Breast epithelium (tissue), 4 donors: Measurements from ENCODE around the gene CSRNP3. TPM values are rescaled to one million over a fixed set of nuclear protein-coding genes. Genes with fewer than 3 reads are reported as not detected.
"Not testable (repeated sequence)": the region's sequence is repeated elsewhere in the genome, so short reads cannot be mapped to it uniquely, and the experiment has no call there.

ENCODE experiments used
- DNase-seq, 2 donors: peaks; one replicate each; pipeline ENCODE4 v3.0.0-alpha.2; 2019; ENCODE audit warnings: low spot score in 2 of 2
- H3K27ac ChIP-seq, 2 donors: fragments of 200-600 bp; sonication (generic) in 1 of 2; one replicate each; pipeline ENCODE4 v1.5.1; 2016 to 2019; ENCODE audit warnings: mild to moderate bottlenecking in 1 of 2
- H3K27me3 ChIP-seq, 2 donors: fragments of 200-600 bp; sonication (generic) in 1 of 2; one replicate each; pipeline versions ENCODE4 v1.5.1 to v1.6.0; 2017 to 2019; ENCODE audit warnings: control low read depth in 1 of 2, mild to moderate bottlenecking in 1 of 2
- H3K36me3 ChIP-seq: fragments of 200-600 bp; one replicate; pipeline ENCODE4 v1.5.1; 2019
- H3K4me1 ChIP-seq, 2 donors: fragments of 200-600 bp; sonication (generic); one replicate each; pipeline ENCODE4 v1.5.1; 2016 to 2019; ENCODE audit warnings: control low read depth in 1 of 2
- H3K4me3 ChIP-seq, 3 donors: fragments of 200-600 bp; sonication (generic); 1 replicate in 2 of 3; 2 replicates in 1 of 3; pipeline ENCODE4 v1.5.1; 2016 to 2019; ENCODE audit warnings: mild to moderate bottlenecking in 3 of 3, moderate library complexity in 2 of 3
- H3K9me3 ChIP-seq, 2 donors: fragments of 200-600 bp; sonication (generic) in 1 of 2; one replicate each; pipeline ENCODE4 v1.5.1; 2016 to 2019; ENCODE audit warnings: control low read depth in 1 of 2
- POLR2A ChIP-seq: fragments of 450-650 bp; IDR thresholded peaks from one replicate; pipeline ENCODE4 v1.6.1; 2016; ENCODE audit warnings: antibody characterized with exemption, mild to moderate bottlenecking, moderate library complexity
- POLR2AphosphoS5 ChIP-seq, 3 donors: sonication (generic); formaldehyde crosslinking; IDR thresholded peaks; one replicate each; pipeline ENCODE4 v1.6.1; 2017; ENCODE audit warnings: antibody characterized with exemption in 3 of 3
- intact Hi-C: fragments of 100-400 bp; cut with DNase I; formaldehyde crosslinking; loops from one replicate; pipeline ENCODE4 v1.15.1; 2023; ENCODE audit warnings: low total_unique reads
- total RNA-seq, 3 donors: library from RNA; depleted of rRNA; stranded (reverse); fragments of >200 nt; gene quantifications; one replicate each; pipeline ENCODE4 v1.1.0, GENCODE V29; 2016
- TF ChIP-seq, protein P1 (sequence below), 3 donors: fragments of 450-650 bp; IDR thresholded peaks; one replicate each; pipeline ENCODE4 v1.5.1; 2016 to 2017; ENCODE audit warnings: antibody characterized with exemption in 3 of 3, mild to moderate bottlenecking in 3 of 3, moderate library complexity in 3 of 3

CSRNP3 gene
- total RNA-seq, 3 donors from 2014 or later, result 1.4 to 10.0 (median 2.0) TPM

DNA sequence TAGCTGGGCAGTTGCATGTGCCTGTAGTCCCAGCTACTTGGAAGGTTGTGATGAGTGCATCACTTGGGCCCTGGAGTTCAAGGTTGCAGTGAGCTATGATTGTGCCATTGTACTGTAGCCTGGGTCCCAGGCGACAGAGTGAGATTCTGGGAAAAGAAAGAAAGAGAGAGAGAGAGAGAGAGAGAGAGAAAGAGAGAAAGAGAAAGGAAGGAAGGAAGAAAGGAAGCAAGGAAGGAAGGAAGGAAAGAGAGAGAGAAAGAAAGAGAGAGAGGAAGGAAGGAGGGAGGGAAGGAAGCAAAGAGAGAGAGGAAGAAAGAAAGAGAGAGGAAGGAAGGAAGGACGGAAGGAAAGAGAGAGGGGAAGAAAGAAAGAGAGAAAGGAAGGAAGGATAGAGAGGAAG lies 196.1 kb downstream of the CSRNP3 start:
- no peak overlapping the region for H3K4me3 ChIP-seq
- H3K27me3 ChIP-seq, result no peaks in the 10 kb centered on the region
- intact Hi-C loops, result no loop called here
- no peak overlapping the region for H3K27ac ChIP-seq
- H3K36me3 ChIP-seq, result no peaks in the 10 kb centered on the region
- no peak for DNase-seq
- no peaks in the 10 kb centered on the region for H3K4me1 ChIP-seq
- TF ChIP-seq POLR2A, result no peak
- TF ChIP-seq, protein P1, sequence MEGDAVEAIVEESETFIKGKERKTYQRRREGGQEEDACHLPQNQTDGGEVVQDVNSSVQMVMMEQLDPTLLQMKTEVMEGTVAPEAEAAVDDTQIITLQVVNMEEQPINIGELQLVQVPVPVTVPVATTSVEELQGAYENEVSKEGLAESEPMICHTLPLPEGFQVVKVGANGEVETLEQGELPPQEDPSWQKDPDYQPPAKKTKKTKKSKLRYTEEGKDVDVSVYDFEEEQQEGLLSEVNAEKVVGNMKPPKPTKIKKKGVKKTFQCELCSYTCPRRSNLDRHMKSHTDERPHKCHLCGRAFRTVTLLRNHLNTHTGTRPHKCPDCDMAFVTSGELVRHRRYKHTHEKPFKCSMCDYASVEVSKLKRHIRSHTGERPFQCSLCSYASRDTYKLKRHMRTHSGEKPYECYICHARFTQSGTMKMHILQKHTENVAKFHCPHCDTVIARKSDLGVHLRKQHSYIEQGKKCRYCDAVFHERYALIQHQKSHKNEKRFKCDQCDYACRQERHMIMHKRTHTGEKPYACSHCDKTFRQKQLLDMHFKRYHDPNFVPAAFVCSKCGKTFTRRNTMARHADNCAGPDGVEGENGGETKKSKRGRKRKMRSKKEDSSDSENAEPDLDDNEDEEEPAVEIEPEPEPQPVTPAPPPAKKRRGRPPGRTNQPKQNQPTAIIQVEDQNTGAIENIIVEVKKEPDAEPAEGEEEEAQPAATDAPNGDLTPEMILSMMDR (IDR thresholded peaks at IDR 0.05), result no peak
- no peak for TF ChIP-seq POLR2AphosphoS5 (IDR thresholded peaks at IDR 0.05)
- H3K9me3 ChIP-seq, result no peaks in the 10 kb centered on the region

DNA sequence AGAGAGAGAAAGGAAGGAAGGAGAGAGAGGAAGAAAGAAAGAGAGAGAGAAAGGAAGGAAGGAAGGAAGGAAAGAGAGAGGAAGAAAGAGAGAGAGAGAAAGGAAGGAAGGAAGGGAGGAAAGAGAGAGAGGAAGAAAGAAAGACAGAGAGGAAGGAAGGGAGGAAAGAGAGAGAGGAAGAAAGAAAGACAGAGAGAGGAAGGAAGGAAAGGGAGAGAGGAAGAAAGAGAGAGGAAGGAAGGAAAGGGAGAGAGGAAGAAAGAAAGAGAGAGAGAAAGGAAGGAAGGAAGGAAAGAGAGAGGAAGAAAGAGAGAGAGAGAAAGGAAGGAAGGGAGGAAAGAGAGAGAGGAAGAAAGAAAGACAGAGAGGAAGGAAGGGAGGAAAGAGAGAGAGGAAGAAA lies 196.6 kb downstream of the CSRNP3 start:
- H3K27ac ChIP-seq, H3K27me3 ChIP-seq, H3K4me1 ChIP-seq, intact Hi-C loops, H3K4me3 ChIP-seq, H3K9me3 ChIP-seq, H3K36me3 ChIP-seq, DNase-seq: not testable (repeated sequence)

DNA sequence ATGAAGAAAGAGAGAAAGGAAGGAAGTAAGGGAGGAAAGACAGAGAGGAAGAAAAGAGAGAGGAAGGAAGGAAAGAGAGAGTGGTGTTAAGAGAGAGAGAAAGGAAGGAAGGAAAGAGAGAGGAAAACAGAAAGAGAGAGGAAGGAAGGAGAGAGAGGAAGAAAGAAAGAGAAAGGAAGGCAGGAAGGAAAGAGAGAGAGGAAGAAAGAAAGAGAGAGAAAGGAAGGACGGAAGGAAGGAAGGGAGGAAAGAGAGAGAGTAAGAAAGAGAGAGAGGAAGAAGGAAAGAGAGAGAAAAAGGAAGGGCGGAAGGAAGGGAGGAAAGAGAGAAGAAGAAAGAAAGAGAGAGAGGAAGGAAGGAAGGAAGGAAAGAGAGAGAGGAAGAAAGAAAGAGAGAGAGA lies 197.1 kb downstream of the CSRNP3 start:
- H3K9me3 ChIP-seq, result no peaks in the 10 kb centered on the region
- H3K27me3 ChIP-seq, result no peaks in the 10 kb centered on the region
- TF ChIP-seq POLR2AphosphoS5 (IDR thresholded peaks at IDR 0.05), result no peak
- TF ChIP-seq, protein P1 (IDR thresholded peaks at IDR 0.05), result no peak
- no peak for TF ChIP-seq POLR2A
- H3K27ac ChIP-seq, result no peak overlapping the region
- DNase-seq, result no peak
- no peak overlapping the region for H3K4me3 ChIP-seq
- intact Hi-C loops, result no loop called here
- no peaks in the 10 kb centered on the region for H3K4me1 ChIP-seq
- no peaks in the 10 kb centered on the region for H3K36me3 ChIP-seq

DNA sequence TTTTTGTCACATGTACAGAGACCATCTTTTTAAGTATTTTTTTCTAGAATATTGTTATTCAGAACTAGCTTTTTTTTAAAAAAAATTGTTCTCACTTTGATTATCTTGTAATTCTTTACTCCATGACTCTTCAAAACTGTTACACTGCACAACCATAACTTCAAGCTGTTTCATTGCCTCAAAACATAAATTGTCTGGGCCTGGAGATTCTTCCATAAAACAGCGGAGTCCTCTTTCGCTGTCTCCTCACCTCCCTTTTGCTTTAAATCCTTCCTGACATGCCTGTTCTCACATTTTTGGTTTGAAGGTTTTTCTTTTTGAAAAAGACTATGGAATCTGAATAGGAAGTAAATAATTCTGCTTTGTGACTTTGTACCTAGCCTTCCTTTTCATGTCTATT lies 197.9 kb downstream of the CSRNP3 start:
- H3K36me3 ChIP-seq, result no peaks in the 10 kb centered on the region
- no peaks in the 10 kb centered on the region for H3K27me3 ChIP-seq
- no peak overlapping the region for H3K4me3 ChIP-seq
- no peak overlapping the region for H3K27ac ChIP-seq
- TF ChIP-seq POLR2A (no peak), POLR2AphosphoS5 (IDR thresholded peaks at IDR 0.05) (no peak)
- TF ChIP-seq, protein P1 (IDR thresholded peaks at IDR 0.05), result no peak
- no peaks in the 10 kb centered on the region for H3K9me3 ChIP-seq
- no peak for DNase-seq
- H3K4me1 ChIP-seq, result no peaks in the 10 kb centered on the region
- intact Hi-C loops, result no loop called here

DNA sequence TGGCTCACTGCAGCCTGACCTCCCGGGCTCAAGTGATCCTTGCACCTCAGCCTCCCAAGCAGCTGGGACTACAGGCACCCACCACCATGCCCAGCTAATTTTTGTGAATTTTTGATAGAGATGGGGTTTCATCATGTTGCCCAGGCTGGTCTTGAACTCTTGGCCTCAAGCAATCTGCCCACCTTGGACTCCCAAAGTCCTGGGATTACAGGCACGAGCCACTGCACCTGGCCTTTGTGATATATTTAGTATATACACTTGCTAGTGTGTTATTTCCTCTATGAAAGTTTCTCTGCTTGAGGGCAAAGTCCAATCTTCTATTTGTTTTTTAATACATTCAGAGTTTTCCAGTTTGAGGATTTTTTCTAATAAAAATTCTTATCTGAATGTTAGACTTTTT lies 205.3 kb downstream of the CSRNP3 start:
- no peak for DNase-seq
- Histone ChIP-seq H3K27ac (no peak overlapping the region), H3K27me3 (no peaks in the 10 kb centered on the region), H3K4me1 (no peaks in the 10 kb centered on the region), H3K9me3 (no peaks in the 10 kb centered on the region), H3K4me3 (no peak overlapping the region), H3K36me3 (no peaks in the 10 kb centered on the region)
- no peak for TF ChIP-seq POLR2AphosphoS5 (IDR thresholded peaks at IDR 0.05)
- intact Hi-C loops, result no loop called here

DNA sequence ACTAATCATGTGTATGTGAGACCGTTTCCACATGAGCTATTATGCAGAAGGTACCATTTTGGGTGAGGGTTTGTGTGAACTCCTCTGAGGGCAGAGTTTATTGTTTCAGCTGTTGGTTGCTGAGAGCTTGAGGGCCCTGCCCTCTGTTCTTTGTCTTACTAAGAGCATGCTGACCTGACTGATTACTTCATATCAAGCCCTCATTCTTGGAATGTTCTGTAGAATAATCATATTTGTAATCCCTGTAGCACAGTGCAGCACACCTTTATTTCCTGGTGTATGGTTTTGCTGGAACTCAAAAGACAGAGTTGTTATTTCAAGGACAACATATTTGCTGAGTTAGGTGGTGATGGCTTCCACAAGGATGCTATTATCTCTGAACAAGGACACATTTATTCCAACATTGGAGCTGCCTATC lies 206.1 kb downstream of the CSRNP3 start:
- no peak for TF ChIP-seq POLR2AphosphoS5 (IDR thresholded peaks at IDR 0.05)
- TF ChIP-seq, protein P1 (IDR thresholded peaks at IDR 0.05), result no peak
- no peak for TF ChIP-seq POLR2A
- Histone ChIP-seq H3K36me3 (no peaks in the 10 kb centered on the region), H3K9me3 (no peaks in the 10 kb centered on the region), H3K4me1 (no peaks in the 10 kb centered on the region), H3K27me3 (no peaks in the 10 kb centered on the region), H3K27ac (no peak overlapping the region), H3K4me3 (no peak overlapping the region)
- no peak for DNase-seq
- intact Hi-C loops, result no loop called here
